Stimulated activated CD4-positive, alpha-beta T cell treated with anti-CD3 and anti-CD28 coated beads, Interleukin-2, amount 100 ng/mL, for 24 hours (primary cell): ENCODE measurements around the gene HSPA8.
A peak's percentile ranks its signal among the peaks of the same experiment; 100 is the strongest.
"Not testable (repeated sequence)": the region's sequence is repeated elsewhere in the genome, so short reads cannot be mapped to it uniquely, and the experiment has no call there.

Source experiments
- DNase-seq, 2 donors: peaks; one replicate each; pipeline ENCODE4 v3.0.0-alpha.2; 2020

HSPA8 gene

DNA sequence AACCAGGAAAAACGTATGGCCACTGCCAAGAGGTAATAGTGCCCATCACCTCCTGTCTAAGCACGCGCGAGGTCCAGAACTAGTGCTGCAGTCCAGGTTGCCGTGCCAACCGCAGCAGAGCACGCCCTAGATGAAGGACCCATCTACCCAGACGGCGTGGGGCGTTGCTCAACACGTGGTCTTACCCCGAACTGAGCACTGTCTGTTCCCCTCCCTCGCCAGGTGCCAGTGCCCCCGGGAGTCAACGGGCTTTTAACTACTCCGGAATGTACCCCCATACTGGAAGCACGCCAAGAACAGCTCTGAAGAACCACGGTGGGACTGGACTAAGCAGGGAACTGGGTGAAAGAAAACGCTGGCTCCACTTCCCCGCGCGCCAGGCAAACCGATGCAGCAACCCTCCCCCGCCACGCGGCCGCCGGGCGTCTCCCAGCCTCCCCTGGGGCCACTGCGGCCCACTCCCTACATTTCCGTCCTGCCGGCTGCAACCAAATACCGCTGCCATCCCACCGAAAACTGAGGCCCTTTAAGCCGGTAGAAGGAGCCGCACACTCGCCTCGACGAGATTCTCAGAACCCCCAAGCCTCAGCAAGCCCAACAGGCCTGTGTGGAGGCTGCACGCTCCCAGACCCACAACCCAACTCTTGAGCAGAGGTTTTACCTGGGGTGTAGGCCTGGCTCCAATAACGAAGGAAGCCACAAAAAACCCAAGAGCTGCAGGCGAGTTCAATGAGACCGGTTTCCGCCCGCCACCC lies at the start of gene HSPA8:
HSPA8 (minus strand) TSS at position 734 of the 755 bp plus-strand sequence. CDS start 812 bp downstream, outside the sequence.
- DNase-seq = peak; percentile 79

DNA sequence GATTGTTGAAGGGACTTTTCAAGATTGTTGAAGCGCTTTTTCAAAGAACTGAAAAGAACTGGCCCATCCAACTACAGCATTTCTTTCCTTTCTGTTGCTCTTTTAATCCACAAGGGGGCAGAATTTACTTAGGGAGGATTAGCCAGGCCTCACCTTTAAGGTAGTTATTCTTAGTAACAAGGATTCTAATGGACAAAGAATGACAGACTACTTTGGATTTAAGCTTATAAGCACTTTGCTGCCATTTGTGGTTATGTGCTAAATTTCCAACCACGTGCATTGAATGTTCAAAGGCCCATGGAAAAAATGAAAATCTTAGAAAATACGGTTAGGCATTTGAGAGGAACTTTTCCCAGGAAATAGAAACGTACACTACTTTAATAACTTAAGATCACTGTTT lies 49.5 kb upstream of the HSPA8 start:
- DNase-seq = no peak

GRCh38 chr11:123110397-123110796 lies 48.5 kb upstream of the HSPA8 start:
- DNase-seq = no peak

- no peak for DNase-seq
Observed at GRCh38 chr11:123107945-123108495, 46.1 kb upstream of the HSPA8 start.

DNA sequence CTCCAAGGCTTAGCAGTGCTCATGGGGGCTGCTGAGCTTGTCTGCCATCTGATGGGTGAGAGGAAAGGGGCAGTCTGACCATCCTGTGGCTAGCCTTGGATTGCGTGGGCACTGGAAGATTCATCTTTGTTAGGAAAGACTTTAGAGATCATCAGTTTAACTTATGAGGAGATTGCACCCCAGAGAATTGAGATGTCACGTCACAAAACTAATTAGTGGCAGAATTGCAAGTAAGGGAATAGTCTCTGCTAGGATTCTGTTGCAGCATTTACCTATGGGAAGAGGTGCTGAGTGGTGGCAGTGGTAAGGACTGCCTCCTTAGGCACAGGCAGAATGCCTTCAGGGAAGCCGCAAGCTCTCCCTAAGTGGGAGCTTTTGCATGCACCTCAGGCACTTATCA lies 42.8 kb upstream of the HSPA8 start:
- DNase-seq = no peak

DNA sequence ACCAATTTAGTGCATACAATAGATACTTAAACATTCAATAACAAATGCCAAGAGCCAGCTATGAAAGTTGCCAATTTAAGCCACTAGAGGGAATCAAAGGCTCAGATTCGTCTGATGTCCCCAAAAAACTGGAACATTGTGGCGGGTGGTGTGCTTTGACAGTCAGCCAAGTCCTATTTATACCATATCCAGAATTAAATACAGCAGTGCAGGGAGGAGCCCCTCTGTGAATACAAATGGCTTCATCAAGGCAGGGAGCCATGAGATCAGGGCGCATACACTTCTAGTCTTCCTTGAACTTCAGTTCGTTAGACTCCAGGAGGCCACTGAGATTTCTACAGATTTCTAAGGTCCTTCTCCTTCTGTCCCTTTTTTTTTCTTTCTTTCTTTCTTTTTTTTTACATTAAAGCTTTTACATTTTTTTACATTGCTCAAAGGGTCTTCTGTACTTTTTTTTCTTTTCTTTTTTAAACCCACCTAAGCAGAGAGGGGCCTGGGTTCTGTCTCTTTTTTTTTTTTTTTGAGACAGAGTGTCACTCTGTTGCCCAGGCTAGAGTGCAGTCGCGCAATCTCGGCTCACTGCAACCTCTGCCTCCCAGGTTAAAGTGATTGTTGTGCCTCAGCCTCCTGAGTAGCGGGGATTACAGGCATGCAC lies 41.5 kb upstream of the HSPA8 start:
- peak in 1 of 2 donors; percentile 24 for DNase-seq

- no peak for DNase-seq
Observed at GRCh38 chr11:123100379-123101085, 38.6 kb upstream of the HSPA8 start.

DNA sequence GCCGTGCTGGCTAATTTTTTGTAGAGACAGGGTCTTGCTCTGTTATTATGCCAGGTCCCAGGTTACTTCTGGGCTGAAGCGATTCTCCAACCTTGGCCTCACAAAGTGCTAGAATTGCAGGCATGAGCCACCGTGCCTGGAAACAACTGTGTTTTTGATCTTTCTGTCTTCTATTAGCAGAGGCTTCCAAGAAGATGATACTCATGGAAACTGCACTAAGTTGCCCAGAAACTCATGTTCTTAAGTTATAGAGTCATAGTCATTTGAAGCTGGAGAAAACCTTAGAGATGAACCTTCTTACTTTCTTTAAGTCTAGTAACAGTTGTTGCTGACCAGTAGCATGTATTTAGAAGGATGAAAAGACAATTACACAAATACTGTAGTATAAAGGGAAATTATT lies 37.1 kb upstream of the HSPA8 start:
- no peak for DNase-seq

- DNase-seq = no peak
Observed at GRCh38 chr11:123093739-123094138, 31.8 kb upstream of the HSPA8 start.

DNA sequence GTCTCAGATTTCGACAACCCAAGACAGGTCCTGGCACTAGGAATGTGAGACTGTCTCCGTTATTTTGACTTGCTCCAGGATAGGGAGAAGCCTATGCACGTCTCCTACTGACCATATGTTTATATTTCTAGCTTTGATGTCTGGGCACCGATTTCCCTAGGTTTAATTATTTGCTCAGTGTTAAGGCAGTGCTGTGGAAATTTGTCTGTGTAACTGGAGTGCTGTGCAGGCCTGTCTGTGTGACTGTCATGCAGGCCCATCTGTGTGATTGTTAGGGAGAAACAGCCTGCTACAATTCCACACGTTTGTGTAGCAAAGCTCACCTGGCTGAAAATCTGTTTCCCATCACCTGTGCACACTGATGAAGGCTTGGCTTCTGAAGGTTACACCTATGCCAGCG lies 29.6 kb upstream of the HSPA8 start:
- no peak for DNase-seq

- not testable (repeated sequence) for DNase-seq
Observed at GRCh38 chr11:123090168-123090567, 28.2 kb upstream of the HSPA8 start.

DNA sequence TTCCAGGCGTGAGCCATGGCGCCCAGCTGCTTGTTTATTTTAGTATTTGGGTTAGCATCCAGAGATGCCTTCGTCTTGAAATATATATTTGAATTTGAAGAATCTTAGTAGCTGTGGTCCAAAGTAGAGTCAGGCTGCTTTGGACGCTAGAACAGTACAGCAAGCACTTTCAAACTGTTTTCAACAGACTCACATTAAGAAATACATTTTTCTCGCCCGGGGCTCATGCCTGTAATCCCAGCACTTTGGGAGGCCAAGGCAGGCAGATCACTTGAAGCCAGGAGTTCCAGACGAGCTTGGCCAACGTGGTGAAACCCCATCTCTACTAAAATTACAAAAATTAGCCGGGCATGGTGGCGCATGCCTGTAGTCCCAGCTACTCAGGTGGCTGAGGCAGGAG lies 27.0 kb upstream of the HSPA8 start:
- not testable (repeated sequence) for DNase-seq

GRCh38 chr11:123087657-123088056 lies 25.7 kb upstream of the HSPA8 start:
- DNase-seq = not testable (repeated sequence)

DNA sequence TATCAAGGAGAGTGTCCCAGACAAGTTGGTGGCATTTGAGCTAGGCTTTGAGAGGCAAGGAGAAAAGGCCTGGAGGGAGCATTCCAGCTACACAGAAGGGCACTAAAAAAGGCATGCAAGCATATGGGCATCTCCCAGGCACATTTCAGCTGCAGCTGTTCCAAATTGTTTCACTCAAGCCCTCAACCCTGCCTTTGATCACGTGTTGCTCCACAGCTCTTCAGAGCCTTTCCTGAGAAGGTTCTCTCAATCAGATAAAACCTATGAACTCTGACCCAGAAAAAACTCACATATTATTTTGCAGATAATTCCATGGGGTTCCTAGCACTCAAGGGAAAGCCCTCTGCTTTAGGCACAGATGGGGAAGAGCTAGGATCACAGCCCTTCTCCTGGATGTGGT lies 24.4 kb upstream of the HSPA8 start:
- no peak for DNase-seq

GRCh38 chr11:123085497-123085896 lies 23.6 kb upstream of the HSPA8 start:
- no peak for DNase-seq

- DNase-seq = no peak
Observed at GRCh38 chr11:123084454-123084853, 22.5 kb upstream of the HSPA8 start.

DNA sequence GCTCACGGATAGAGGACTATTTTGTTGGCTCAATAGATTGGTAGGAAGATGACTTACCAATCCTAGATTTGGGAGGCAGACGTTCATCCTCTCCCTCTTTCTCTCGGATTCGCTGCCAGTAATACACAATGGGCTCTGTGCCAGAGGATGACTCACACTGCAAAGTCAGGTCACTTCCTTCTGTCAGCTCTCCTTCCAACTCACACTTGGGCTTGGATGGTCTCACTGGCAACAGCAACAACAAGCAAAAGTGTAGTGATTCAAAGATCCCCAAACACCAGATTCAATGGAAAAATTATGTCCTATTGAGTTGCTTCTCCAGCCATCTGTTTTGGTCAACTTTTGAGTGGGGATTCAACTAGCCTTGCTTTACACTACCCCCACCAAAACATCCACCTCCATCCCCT lies 21.7 kb upstream of the HSPA8 start:
- DNase-seq = peak; percentile 69 to 78

- no peak for DNase-seq
Observed at GRCh38 chr11:123082977-123083376, 21.0 kb upstream of the HSPA8 start.

- no peak for DNase-seq
Observed at GRCh38 chr11:123080015-123080414, 18.1 kb upstream of the HSPA8 start.

- DNase-seq = no peak
Observed at GRCh38 chr11:123076484-123076883, 14.5 kb upstream of the HSPA8 start.

DNA sequence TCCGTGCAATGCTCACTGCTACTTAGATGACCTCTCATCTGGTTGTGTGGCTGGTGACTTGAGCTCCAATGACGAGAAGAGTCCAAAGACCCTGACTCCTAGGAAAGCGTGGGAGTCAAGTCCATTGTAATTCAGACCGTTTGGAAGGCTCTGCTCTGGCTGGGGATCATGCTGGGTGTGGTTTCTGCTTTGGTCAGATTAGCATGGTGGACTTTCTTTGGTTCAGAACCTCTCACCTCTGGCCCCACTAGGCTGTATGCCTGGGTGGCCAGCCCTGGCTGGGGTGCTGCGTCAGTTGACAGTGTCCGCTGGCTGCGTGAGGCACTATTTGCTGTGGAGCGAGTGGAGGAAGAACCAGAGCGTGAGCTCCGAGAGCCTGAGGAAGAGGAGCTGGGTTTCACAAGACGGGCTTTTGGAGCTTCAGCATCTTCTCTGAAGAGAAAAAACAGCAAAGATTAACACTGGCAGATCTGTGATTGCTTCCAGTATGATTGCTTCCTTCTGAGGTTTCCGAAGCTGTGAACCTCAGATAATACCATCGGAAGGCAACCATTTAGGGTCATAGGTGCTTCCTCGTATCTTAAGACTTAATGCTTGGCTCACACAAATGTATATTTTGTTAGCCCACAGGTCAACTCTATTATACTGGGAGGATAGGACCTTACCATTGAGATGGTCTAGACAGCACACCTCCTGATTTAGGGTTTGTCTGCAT lies 11.6 kb upstream of the HSPA8 start:
- no peak for DNase-seq

DNA sequence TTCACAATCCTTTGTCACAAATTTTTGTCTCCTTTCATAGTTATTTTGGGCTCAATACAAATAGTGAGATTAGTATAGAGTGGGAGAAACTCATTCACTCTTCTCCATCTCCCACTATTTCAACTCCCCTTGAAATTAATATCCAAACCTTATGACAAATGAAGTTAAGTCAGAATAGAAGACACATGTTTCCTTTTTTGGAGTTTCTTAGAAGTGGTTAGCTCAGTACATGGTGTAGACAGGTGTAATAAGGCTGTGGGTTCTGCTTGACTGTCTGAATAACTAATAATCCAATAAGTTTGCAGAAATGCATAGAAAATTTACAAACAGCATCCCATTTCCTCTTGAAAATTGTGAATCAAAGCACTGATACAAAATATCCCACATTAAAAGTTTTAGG lies 10.8 kb upstream of the HSPA8 start:
- no peak for DNase-seq

DNA sequence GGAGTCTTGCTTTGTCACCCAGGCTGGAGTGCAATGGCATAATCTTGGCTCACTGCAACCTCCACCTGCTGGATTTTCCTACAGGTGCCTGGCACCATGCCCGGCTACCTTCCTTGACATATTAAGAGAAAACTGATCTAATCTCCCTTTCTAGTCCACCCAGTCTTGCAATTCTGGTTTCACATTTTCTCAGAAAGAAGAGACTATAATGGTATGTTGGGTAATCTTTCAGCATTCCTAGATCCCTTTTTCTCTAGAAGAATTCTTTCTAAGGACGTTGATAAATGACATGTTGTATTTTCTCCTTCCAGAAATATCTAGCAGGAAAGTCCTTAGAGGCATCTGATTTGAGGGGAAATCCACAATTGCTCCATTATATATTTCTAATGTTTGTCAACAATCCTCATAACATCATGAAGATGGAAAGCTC lies 10.4 kb upstream of the HSPA8 start:
- no peak for DNase-seq
